ENCODE measurements around the gene SPIN1. TPM values are rescaled to one million over a fixed set of nuclear protein-coding genes. Genes with fewer than 3 reads are reported as not detected.

Gene SPIN1
- total RNA-seq, 1 donor from 2014 or later = 154 TPM

DNA sequence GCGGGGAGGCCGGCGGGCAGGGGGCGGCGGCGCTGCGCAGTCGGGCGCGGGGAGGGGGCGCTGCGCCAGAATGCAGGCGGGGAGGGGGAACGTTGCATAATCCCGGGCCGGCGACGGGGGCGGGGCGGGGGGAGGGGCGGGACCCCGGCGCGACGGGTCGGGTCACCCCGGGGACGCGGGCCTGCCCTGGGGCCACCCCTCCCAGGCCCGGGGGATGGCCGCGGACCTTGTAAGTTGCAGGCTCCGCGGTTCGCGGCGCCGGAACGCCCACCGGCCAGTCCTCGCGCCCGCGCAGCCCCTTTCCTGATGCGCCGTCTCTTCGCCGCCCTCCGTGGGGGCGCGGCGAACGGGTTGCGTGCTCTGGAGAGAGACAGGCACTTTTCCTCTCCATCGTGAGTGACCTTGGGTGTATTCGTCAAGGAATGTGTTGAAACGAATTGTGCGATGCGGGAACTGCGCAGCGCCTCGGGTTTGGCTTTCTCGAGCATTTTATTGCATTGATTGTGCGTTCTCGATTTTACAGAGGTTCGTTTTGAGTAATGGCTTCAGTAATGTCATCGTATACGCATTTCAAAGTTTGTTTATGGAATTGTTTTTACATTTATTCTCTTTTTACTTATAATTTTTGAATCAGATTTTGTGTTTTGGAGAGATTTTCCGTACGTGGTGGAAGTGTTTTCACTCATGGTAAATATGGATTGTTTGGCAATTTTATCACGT is 802 bp downstream of the SPIN1 start:
- TF ChIP-seq, protein P1, sequence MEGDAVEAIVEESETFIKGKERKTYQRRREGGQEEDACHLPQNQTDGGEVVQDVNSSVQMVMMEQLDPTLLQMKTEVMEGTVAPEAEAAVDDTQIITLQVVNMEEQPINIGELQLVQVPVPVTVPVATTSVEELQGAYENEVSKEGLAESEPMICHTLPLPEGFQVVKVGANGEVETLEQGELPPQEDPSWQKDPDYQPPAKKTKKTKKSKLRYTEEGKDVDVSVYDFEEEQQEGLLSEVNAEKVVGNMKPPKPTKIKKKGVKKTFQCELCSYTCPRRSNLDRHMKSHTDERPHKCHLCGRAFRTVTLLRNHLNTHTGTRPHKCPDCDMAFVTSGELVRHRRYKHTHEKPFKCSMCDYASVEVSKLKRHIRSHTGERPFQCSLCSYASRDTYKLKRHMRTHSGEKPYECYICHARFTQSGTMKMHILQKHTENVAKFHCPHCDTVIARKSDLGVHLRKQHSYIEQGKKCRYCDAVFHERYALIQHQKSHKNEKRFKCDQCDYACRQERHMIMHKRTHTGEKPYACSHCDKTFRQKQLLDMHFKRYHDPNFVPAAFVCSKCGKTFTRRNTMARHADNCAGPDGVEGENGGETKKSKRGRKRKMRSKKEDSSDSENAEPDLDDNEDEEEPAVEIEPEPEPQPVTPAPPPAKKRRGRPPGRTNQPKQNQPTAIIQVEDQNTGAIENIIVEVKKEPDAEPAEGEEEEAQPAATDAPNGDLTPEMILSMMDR (IDR thresholded peaks at IDR 0.05; ENCODE audit: unreplicated experiment) = no peak
- peak overlapping the region; percentile 93 for H3K4me3 Mint-ChIP-seq (ENCODE audit: low read depth)
- H3K36me3 Mint-ChIP-seq (ENCODE audit: insufficient read depth) = peaks cover 6% of the 10 kb centered on the region
- no peaks in the 10 kb centered on the region for H3K27me3 Mint-ChIP-seq
- no peaks in the 10 kb centered on the region for H3K9me3 Mint-ChIP-seq (ENCODE audit: low read depth)
- peak overlapping the region; percentile 99 for H3K27ac Mint-ChIP-seq
- H3K4me1 Mint-ChIP-seq (ENCODE audit: low read depth) = peaks cover 38% of the 10 kb centered on the region
- peak; percentile 80 for DNase-seq (ENCODE audit: low spot score, unreplicated experiment)

DNA sequence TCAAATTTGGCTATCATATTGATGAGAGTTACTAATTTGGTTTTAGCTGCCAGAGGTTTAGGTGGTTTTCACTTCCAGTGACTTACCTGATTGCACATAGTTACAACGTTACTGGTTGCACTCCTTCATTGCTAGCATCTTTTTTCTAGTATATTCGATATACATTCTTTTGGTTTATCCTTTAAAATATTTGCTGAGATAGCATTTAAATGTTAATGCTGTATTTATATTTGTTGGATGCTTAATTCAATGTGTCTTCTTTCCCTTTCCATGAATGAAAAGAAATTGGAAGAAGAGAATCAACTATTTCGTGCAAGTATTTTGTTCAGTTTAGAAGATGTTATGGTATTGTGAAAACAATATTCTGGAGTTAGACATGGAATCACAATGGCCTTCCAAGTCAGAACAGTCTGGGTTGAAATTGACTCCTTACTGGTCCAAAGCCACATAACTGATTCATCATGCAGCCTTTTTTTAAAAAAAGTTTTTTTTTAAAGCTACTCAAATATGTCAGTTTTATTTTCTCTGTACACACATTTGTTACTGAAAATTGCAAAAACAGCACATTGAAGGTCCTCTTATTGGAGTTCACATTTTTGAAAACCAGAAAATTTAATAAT is 2.2 kb downstream of the SPIN1 start:
- Mint-ChIP-seq H3K4me3 (ENCODE audit: low read depth) (peak overlapping the region; percentile 93), H3K27me3 (no peaks in the 10 kb centered on the region), H3K9me3 (ENCODE audit: low read depth) (no peaks in the 10 kb centered on the region), H3K27ac (no peak overlapping the region), H3K36me3 (ENCODE audit: insufficient read depth) (peaks cover 8% of the 10 kb centered on the region), H3K4me1 (ENCODE audit: low read depth) (peaks cover 38% of the 10 kb centered on the region)
- DNase-seq (ENCODE audit: low spot score, unreplicated experiment) = no peak
- TF ChIP-seq, protein P1 (IDR thresholded peaks at IDR 0.05; ENCODE audit: unreplicated experiment) = no peak

DNA sequence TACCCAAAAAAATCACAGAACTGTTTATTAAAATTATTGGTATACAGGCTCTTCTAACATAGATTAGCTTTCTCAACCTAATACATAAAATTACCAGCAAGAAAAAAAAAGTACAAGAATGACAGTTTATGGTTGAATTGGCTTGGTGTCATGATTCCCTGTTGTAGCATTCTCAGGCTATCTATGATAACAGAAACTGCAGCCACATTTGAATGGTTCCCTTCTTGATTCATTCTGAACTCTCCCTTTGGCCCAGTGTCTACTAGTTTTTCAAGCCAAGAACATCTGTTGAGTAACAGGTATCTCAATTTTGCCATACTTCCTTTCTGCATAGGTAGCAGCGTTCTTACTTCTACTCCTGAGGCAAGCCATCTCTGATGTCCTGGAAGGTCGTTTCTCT is 3.0 kb downstream of the SPIN1 start:
- Mint-ChIP-seq H3K27ac (no peak overlapping the region), H3K4me1 (ENCODE audit: low read depth) (peaks cover 38% of the 10 kb centered on the region), H3K27me3 (no peaks in the 10 kb centered on the region), H3K4me3 (ENCODE audit: low read depth) (peak overlapping the region; percentile 53), H3K9me3 (ENCODE audit: low read depth) (no peaks in the 10 kb centered on the region), H3K36me3 (ENCODE audit: insufficient read depth) (peaks cover 9% of the 10 kb centered on the region)
- TF ChIP-seq, protein P1 (IDR thresholded peaks at IDR 0.05; ENCODE audit: unreplicated experiment) = no peak
- DNase-seq (ENCODE audit: low spot score, unreplicated experiment) = no peak

DNA sequence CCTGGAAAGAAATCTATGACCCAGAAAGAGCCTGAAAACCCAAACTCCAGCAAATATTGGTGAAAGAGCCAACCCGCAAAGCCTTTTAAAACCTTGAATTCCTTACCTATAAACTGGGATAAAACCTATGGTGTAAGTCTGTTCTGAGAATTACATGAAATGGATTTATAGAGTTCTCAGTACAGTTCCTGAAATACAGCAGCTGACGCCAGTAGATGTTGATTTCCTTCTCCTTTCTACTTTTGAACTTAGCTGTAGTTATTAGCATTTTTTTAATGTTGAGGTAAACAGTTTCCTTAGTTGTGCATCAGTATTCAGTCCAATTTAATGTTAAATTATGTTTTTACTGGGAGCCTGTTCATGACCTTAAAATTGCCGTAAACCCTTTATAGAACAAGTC is 3.7 kb downstream of the SPIN1 start:
- Mint-ChIP-seq H3K4me3 (ENCODE audit: low read depth) (no peak overlapping the region), H3K9me3 (ENCODE audit: low read depth) (no peaks in the 10 kb centered on the region), H3K27me3 (no peaks in the 10 kb centered on the region), H3K27ac (no peak overlapping the region), H3K4me1 (ENCODE audit: low read depth) (peaks cover 36% of the 10 kb centered on the region), H3K36me3 (ENCODE audit: insufficient read depth) (peaks cover 9% of the 10 kb centered on the region)
- DNase-seq (ENCODE audit: low spot score, unreplicated experiment) = no peak
- TF ChIP-seq, protein P1 (IDR thresholded peaks at IDR 0.05; ENCODE audit: unreplicated experiment) = no peak

DNA sequence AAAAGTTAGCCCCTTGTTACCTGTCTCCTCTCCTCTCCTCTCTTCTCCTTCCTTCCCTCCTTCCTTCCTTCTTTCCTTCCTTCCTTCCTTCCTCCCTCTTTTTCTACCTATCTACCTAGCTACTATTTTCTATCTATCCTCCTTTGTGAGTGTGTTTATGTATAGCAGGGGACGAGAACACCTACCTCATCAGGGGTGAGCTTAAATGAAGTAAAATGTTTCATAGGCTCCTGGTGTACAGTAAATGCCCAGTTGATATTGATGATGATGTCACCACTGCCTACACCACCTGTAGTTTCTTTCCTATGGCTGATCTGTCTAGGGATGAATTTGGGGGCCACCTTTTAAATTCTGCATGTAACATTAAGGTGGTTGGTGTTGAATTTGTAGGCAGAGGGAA is 4.3 kb downstream of the SPIN1 start:
- peak overlapping the region; percentile 62 for H3K27ac Mint-ChIP-seq

More for the DNA sequence above, 4.3 kb downstream of the SPIN1 start:
- Mint-ChIP-seq H3K9me3 (ENCODE audit: low read depth) (no peaks in the 10 kb centered on the region), H3K27me3 (no peaks in the 10 kb centered on the region), H3K4me3 (ENCODE audit: low read depth) (no peak overlapping the region), H3K36me3 (ENCODE audit: insufficient read depth) (peaks cover 9% of the 10 kb centered on the region), H3K4me1 (ENCODE audit: low read depth) (peaks cover 33% of the 10 kb centered on the region)
- DNase-seq (ENCODE audit: low spot score, unreplicated experiment) = no peak
- TF ChIP-seq, protein P1 (IDR thresholded peaks at IDR 0.05; ENCODE audit: unreplicated experiment) = no peak

Data from progenitor cell of endocrine pancreas (in vitro differentiated cells).